ENCODE measurements around the gene GABRG3. TPM values are rescaled to one million over a fixed set of nuclear protein-coding genes. Genes with fewer than 3 reads are reported as not detected.

Gene GABRG3
- total and polyA plus RNA-seq, 9 of the 15 experiments (the other 6 are each of a cell fraction or from before 2014, with no cell fraction given), result 4.0 to 15.1 (median 11.2) TPM

DNA sequence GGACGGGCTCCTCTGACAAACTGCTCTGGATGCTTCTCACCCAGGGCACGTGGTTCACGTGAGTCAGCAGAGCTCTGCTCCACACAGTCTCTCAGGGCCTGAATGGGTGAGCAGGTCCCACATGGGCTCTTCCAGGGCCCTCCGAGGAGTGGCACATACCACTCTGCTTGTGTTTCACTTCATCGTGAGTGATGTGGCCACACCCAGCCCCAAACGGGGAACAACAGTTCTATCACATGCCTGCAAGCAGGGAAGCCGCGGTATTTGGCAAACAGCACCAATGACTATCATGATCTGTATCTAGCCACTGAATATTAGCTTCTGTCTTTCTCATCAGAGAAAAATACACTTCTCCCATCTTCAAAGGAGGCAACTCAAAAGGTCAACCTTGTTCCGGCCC, 352.8 kb downstream of the GABRG3 start:
- 35% methylated on average over 9 of the region's 9 CpGs for WGBS (ENCODE audit: insufficient coverage, low coverage, missing lambda C conversion rate)
- TF ChIP-seq, protein P1, sequence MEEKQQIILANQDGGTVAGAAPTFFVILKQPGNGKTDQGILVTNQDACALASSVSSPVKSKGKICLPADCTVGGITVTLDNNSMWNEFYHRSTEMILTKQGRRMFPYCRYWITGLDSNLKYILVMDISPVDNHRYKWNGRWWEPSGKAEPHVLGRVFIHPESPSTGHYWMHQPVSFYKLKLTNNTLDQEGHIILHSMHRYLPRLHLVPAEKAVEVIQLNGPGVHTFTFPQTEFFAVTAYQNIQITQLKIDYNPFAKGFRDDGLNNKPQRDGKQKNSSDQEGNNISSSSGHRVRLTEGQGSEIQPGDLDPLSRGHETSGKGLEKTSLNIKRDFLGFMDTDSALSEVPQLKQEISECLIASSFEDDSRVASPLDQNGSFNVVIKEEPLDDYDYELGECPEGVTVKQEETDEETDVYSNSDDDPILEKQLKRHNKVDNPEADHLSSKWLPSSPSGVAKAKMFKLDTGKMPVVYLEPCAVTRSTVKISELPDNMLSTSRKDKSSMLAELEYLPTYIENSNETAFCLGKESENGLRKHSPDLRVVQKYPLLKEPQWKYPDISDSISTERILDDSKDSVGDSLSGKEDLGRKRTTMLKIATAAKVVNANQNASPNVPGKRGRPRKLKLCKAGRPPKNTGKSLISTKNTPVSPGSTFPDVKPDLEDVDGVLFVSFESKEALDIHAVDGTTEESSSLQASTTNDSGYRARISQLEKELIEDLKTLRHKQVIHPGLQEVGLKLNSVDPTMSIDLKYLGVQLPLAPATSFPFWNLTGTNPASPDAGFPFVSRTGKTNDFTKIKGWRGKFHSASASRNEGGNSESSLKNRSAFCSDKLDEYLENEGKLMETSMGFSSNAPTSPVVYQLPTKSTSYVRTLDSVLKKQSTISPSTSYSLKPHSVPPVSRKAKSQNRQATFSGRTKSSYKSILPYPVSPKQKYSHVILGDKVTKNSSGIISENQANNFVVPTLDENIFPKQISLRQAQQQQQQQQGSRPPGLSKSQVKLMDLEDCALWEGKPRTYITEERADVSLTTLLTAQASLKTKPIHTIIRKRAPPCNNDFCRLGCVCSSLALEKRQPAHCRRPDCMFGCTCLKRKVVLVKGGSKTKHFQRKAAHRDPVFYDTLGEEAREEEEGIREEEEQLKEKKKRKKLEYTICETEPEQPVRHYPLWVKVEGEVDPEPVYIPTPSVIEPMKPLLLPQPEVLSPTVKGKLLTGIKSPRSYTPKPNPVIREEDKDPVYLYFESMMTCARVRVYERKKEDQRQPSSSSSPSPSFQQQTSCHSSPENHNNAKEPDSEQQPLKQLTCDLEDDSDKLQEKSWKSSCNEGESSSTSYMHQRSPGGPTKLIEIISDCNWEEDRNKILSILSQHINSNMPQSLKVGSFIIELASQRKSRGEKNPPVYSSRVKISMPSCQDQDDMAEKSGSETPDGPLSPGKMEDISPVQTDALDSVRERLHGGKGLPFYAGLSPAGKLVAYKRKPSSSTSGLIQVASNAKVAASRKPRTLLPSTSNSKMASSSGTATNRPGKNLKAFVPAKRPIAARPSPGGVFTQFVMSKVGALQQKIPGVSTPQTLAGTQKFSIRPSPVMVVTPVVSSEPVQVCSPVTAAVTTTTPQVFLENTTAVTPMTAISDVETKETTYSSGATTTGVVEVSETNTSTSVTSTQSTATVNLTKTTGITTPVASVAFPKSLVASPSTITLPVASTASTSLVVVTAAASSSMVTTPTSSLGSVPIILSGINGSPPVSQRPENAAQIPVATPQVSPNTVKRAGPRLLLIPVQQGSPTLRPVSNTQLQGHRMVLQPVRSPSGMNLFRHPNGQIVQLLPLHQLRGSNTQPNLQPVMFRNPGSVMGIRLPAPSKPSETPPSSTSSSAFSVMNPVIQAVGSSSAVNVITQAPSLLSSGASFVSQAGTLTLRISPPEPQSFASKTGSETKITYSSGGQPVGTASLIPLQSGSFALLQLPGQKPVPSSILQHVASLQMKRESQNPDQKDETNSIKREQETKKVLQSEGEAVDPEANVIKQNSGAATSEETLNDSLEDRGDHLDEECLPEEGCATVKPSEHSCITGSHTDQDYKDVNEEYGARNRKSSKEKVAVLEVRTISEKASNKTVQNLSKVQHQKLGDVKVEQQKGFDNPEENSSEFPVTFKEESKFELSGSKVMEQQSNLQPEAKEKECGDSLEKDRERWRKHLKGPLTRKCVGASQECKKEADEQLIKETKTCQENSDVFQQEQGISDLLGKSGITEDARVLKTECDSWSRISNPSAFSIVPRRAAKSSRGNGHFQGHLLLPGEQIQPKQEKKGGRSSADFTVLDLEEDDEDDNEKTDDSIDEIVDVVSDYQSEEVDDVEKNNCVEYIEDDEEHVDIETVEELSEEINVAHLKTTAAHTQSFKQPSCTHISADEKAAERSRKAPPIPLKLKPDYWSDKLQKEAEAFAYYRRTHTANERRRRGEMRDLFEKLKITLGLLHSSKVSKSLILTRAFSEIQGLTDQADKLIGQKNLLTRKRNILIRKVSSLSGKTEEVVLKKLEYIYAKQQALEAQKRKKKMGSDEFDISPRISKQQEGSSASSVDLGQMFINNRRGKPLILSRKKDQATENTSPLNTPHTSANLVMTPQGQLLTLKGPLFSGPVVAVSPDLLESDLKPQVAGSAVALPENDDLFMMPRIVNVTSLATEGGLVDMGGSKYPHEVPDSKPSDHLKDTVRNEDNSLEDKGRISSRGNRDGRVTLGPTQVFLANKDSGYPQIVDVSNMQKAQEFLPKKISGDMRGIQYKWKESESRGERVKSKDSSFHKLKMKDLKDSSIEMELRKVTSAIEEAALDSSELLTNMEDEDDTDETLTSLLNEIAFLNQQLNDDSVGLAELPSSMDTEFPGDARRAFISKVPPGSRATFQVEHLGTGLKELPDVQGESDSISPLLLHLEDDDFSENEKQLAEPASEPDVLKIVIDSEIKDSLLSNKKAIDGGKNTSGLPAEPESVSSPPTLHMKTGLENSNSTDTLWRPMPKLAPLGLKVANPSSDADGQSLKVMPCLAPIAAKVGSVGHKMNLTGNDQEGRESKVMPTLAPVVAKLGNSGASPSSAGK (IDR thresholded peaks at IDR 0.05), result peak; percentile 22; the same call in 1 of the 2 replicates
- TF ChIP-seq NCOA2 (IDR thresholded peaks at IDR 0.05; ENCODE audit: partially characterized antibody in 2 of 2), result no peak
- Histone ChIP-seq H3K27ac (ENCODE audit: extremely low read depth, low read depth, low read length) (no peak overlapping the region), H3K36me3 (ENCODE audit: control insufficient read depth, insufficient read depth, low read length) (peaks cover 12% of the 10 kb centered on the region; the same call in 2 of the 3 replicates), H3K4me3 (no peak overlapping the region), H3K4me2 (ENCODE audit: insufficient read depth, low read length) (no peak overlapping the region), H3K4me1 (replicated peaks in 1 of 2; ENCODE audit: control insufficient read depth in 2 of 2, insufficient read depth in 2 of 2, low read length in 2 of 2) (peaks cover 0 to 3% of the 10 kb centered on the region in 2 experiments; a peak in 1 of 5 replicates), H3K9me1 (ENCODE audit: control insufficient read depth, insufficient read depth, low read length) (no peaks in the 10 kb centered on the region), H3K27me3 (ENCODE audit: control insufficient read depth in 2 of 2, insufficient read depth in 2 of 2, low read length in 2 of 2) (no peaks in the 10 kb centered on the region), H4K20me1 (replicated peaks; ENCODE audit: control insufficient read depth, insufficient read depth, low read length) (no peaks in the 10 kb centered on the region), H3K79me2 (ENCODE audit: control insufficient read depth, insufficient read depth, low read length) (no peaks in the 10 kb centered on the region), H3K9me3 (replicated peaks; ENCODE audit: control insufficient read depth, insufficient read depth, low read depth, low read length) (no peaks in the 10 kb centered on the region), H3K9ac (ENCODE audit: insufficient read depth in 1 of 2, low read depth in 2 of 2, low read length in 2 of 2) (no peak overlapping the region), H2AFZ (ENCODE audit: low read depth, low read length) (no peak overlapping the region)
- no peak for FAIRE-seq
- no peak; the same call in 2 of the 3 replicates for ATAC-seq
- ChIA-PET POLR2A (interaction anchor here (0.5 kb wide), 1 partner anchor 484 kb away, joined by 3 read pairs; no protein-coding TSS in a partner anchor), CTCF (ENCODE audit: low intra/inter-chr PET ratio) (no interaction called here)
- no TSS peak for BruUV-seq (replicated peaks)
- in situ Hi-C loops (cut with MboI) (no loop called here), intact Hi-C loops (cut with micrococcal nuclease) (no loop called here)
- DNase-seq (ENCODE audit: extremely low read depth in 1 of 4, low spot score in 3 of 4), result no peak

Data from K562 (cell line).